RKO (cell line): ENCODE data around the gene REC114.
A peak's percentile ranks its signal among the peaks of the same experiment; 100 is the strongest.
"Not testable (repeated sequence)": the region's sequence is repeated elsewhere in the genome, so short reads cannot be mapped to it uniquely, and the experiment has no call there.

Experiments
- DNase-seq: peaks from one replicate; pipeline ENCODE4 v3.0.0-alpha.2; 2016; ENCODE audit warnings: low spot score

Gene REC114

DNA sequence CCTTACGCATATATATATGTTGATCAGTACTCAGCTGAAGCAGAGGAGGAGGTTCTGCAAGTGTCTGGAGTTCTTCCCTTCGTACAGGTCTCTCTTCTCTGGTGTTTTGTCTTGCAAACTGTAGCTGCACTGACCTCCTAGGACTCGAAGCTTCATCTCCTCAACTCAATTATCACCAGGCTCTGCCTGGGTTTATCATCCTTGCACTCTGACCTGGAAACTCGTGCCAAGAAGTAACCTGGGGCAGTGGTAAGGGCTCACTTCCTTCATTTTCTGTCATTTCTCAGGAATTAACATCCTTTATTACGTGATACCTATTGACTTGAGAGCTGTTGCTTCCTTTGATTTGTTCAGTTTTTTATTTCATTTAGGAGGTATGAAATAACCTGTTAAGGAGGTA is 14.4 kb downstream of the REC114 start:
- no peak for DNase-seq

GRCh38 chr15:73460662-73461061 is 17.7 kb downstream of the REC114 start:
- no peak for DNase-seq

DNA sequence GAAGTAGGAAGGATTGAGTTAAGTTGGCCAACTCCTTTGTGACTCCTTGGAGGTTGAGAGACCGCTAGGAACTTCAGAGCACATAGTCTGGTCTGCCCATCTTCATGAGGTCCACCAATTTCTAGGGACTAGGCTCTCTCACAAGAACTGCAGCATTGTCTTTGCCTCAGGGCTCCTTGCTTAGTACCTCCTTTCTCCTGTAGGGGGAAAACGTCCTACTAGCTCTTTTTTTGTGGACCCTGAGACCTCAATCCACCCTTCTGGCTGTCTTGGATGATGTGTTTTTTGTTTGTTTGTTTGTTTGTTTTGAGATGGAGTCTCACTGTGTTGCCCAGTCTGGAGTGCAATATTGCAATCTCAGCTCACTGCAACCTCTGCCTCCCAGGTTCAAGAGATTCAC is 21.6 kb downstream of the REC114 start:
- DNase-seq, result peak; percentile 5

DNA sequence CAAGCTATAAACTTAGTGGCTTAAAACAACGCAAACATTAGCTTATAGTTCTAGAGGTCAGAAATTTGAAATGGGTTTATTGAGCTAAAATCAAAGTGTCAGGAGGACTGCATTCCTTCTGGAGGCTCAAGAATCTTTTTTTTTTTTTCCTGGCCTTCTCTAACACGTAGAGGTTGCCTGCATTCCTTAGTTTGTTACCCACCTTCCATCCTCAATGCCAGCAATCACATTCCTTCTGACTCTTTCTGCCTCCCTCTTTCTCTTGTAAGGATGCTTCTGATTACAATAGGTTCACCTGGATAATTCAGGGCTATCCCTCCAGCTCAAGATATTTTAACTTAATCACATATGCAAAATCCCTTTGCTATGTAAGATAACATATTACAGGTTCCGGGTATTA is 24.8 kb downstream of the REC114 start:
- no peak for DNase-seq

- DNase-seq, result no peak
Measured at GRCh38 chr15:73474785-73475184, 31.8 kb downstream of the REC114 start.

DNA sequence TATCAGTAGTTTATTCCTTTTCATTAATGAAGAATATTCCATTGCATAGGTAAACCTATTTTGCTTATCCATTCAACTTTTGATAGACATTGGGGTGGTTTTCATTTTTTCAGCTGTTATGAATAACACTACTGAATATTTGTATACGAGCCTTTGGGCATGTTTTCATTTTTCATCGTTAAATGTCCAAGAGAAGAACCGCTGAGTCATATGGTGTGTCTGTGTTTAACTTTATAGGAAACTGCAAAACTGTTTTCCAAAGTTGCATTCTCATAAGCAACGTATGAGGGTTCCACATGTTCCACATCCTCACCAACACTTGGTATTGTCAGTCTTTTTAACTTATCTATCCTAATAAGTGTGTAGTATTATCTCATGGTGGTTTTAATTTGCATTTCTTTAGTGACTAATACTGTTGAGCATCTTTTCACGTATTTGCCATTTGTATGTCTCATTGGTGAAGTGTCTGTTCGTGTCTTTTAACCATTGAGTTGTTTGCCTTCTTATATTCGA is 33.8 kb downstream of the REC114 start:
- no peak for DNase-seq

- no peak for DNase-seq
Measured at GRCh38 chr15:73480050-73480449, 37.1 kb downstream of the REC114 start.

- DNase-seq, result no peak
Measured at GRCh38 chr15:73482166-73482565, 39.2 kb downstream of the REC114 start.

DNA sequence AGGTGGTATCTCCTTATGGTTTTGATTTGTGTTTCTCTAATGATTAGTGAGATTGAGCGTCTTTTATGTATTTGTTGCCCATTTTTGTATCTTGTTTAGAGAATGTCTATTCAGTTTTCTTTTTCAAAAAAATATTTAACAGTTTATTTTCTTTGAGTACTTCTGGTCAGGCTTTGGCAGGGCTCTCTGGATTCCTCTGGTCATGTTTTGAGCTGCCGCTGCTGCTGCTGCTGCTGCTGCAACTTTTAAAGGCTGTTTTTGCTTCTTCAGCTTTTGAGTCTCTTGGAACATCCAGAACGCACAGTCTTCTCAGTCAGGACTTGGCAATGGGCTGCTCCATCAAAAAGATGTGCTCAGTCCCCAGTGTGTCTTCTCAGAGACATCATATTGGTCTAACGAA is 40.1 kb downstream of the REC114 start:
- no peak for DNase-seq

- DNase-seq, result no peak
Measured at GRCh38 chr15:73485372-73485771, 42.4 kb downstream of the REC114 start.

DNA sequence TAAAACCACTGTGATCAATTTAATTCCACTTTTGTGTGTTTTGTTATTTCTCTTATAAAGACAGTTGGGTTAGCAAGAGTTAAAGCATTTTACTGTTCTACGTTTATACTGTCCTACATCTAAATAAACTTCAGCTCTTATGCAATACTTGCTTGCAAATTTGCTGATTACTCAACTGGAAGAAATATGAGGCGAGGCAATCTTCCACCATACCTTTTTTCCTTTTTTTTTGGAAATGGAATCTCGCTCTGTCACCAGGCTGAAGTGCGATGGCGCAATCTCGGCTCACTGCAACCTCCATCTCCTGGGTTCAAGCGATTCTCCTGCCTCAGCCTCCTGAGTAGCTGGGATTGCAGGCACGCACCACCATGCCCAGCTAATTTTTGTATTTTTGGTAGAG is 42.9 kb downstream of the REC114 start:
- not testable (repeated sequence) for DNase-seq

DNA sequence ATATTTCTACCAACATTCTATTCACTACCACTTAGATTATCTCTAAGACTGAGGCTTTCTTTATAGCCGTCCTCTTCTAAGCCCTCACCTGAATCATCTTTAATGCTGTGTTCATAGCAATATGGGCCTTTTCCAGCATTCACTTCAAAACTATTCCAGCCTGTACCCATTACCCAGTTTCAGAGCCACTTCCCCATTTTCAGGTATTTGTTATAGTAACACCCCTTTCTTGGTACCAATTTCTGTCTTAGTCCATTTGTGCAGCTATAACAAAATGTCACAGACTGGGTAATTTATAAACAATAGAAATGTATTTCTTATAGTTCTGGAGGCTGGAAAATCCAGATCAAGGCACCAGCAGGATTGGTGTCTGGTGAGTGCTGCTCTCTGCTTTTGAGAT is 45.7 kb downstream of the REC114 start:
- no peak for DNase-seq

- DNase-seq, result no peak
Measured at GRCh38 chr15:73493922-73494321, 51.0 kb downstream of the REC114 start.

DNA sequence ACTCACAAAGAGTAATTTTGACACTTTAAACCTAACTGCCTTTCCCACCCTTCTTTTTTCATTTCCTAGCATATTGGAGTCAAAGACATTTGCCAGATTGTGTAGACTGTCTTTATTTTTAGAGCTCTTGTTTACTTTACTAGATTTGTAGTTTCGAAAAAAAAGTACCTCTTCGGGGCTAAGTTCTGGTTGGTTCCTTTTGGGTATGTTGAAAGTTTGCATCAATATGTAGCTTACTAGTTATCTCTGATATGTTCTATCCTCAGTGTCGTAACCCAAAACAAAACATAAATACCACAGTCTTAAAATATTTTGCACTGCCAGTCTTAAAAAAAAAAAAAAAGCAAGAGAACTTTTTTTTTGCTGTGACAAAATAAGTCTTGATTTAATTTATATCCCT is 52.2 kb downstream of the REC114 start:
- no peak for DNase-seq

DNA sequence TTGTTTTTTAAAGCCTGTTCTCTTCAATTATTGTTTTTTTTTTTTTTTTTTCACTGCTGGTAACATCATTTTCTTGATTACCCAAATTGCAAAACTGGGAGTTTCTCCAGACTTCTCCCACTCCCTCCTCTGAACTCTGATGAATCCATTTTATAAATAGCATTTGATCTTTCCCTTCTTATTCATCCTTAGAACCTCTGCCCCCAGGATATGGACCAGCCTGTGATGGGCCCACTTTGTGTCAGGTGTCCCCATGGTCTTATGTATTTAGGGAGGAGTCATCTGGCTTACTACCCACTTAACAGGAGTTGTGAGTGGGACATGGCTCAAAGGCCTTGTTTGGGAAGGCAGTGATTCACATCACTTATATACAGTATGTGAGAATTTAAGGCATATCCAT is 57.7 kb downstream of the REC114 start:
- DNase-seq, result no peak

- DNase-seq, result no peak
Measured at GRCh38 chr15:73504885-73505284, 61.9 kb downstream of the REC114 start.

DNA sequence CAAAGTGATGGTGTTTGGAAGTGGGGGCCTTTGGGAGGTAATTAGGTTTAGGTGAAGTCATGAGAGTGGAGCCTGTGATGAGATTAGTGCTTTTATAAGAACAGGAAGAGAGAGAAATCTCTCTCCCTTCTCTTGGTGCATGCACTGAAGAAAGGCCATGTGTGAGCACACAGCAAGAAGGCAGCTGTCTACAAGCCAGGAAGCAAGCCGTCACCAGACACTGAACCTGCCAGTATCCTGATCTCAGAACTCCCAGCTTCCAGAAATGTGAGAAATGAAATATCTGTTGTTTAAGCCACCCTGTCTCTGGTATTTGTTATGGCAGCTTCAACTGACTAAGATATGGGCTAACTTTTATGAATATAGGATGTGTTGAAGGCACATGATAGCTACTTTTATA is 72.6 kb downstream of the REC114 start:
- no peak for DNase-seq

- DNase-seq, result no peak
Measured at GRCh38 chr15:73517566-73517965, 74.6 kb downstream of the REC114 start.

DNA sequence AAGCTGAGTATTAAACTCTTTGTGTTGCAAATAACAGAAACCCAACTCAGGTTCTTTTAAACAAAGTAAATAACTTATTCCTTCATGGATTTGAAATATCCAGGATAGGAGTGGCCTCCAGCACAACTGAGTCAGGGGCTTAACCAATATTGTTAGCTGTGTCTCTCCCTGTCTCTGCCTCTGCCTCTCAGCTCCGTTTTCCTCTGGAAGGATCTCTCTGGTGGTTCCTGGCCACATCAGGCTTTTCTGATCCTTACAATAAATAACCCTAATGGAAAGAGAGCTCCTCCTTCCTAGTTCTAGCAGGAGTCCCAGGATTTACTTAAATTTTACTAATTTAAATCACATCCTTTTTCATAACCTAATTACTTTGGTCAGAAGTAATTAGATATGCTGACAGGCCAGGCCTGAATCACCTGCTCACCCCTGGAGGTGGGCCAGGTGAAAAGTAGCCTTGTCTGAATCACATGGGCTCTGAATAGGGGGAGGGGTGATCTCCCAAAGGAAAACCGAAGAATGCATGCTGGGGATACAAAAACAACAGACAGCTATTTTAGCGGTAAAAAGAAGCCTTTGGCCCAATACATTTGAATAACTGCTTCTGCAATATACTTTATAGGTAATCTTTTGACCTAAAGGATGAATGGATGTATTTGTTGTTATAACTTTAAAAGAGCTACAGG is 75.4 kb downstream of the REC114 start:
- DNase-seq, result no peak

- DNase-seq, result no peak
Measured at GRCh38 chr15:73518876-73519733, 76.1 kb downstream of the REC114 start.

GRCh38 chr15:73522011-73522410 is 79.0 kb downstream of the REC114 start:
- DNase-seq, result no peak

DNA sequence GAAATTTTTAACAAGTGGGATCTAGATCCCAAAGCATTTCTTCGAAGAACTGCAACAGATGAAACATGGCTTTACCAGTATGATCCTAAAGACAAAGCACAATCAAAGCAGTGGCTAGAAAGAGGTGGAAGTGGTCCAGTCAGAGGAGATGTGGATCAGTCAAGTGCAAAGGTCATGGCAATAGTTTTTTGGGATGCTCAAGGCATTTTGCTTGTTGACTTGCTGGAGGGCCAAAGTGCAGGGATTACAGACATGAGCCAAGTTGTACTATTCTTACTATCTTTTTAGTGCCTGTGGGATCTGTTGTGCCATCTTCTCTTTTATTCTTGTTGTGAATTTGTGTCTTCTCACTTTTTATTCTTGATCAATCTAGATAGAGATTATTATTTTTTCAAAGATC is 82.0 kb downstream of the REC114 start:
- no peak for DNase-seq

DNA sequence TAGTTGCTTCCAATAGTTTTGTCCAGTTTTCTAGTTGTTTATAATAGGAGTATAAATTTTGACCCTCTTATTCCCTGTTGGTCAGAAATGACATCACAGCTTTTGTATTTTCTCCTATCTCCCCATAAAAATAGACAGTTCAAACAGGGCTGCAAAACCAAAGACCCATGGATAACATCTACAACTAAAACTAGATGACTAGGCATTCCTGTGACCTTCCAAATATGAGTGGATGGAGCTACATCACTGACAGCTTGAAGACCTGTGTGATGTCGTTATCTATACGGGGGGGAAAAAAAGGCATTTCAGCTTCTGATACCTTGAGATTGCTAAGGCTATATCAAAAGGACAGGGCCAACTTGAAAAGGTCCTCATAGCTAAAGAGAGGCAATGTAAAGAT is 84.6 kb downstream of the REC114 start:
- DNase-seq, result no peak
